ENCODE measurements around the gene ELOVL1.

- TF ChIP-seq, protein P1, sequence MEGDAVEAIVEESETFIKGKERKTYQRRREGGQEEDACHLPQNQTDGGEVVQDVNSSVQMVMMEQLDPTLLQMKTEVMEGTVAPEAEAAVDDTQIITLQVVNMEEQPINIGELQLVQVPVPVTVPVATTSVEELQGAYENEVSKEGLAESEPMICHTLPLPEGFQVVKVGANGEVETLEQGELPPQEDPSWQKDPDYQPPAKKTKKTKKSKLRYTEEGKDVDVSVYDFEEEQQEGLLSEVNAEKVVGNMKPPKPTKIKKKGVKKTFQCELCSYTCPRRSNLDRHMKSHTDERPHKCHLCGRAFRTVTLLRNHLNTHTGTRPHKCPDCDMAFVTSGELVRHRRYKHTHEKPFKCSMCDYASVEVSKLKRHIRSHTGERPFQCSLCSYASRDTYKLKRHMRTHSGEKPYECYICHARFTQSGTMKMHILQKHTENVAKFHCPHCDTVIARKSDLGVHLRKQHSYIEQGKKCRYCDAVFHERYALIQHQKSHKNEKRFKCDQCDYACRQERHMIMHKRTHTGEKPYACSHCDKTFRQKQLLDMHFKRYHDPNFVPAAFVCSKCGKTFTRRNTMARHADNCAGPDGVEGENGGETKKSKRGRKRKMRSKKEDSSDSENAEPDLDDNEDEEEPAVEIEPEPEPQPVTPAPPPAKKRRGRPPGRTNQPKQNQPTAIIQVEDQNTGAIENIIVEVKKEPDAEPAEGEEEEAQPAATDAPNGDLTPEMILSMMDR (conservative IDR thresholded peaks at IDR 0.05) = no peak
- no peak for TF ChIP-seq ZFX (IDR thresholded peaks at IDR 0.05)
Measured at GRCh38 chr1:43402089-43402865, 34.5 kb upstream of the ELOVL1 start.

Data from C4-2B (cell line).